GM12878 (cell line): ENCODE data around the gene RFXAP. TPM values are rescaled to one million over a fixed set of nuclear protein-coding genes. Genes with fewer than 3 reads are reported as not detected.

ENCODE experiments used
- ATAC-seq: fragments of 200-7000 bp; cut with Tn5 transposase; 3 replicates; pipeline ENCODE4 v1.9.1; 2020; ENCODE audit warnings: mild to moderate bottlenecking, moderate library complexity
- BruUV-seq: library from RNA; stranded (reverse); fragments of 400-500 nt; replicated peaks from 2 replicates; lab custom pipeline; 2021; lab: Mats Ljungman, UMichigan
- CTCF ChIA-PET: fragments of 300-600 bp; sonication (Branson Sonifier 250); formaldehyde crosslinking; extraction: SDS; loops from one replicate; lab custom pipeline; 2021; ENCODE audit warnings: inconsistent platforms; lab: Yijun Ruan, JAX
- POLR2A ChIA-PET: fragments of 350-600 bp; formaldehyde crosslinking; extraction: SDS; loops from one replicate; lab custom pipeline; 2021; ENCODE audit warnings: inconsistent platforms; lab: Charles Lee
- RAD21 ChIA-PET: fragments of 300-600 bp; sonication (Branson Sonifier 250); formaldehyde crosslinking; loops from one replicate; lab custom pipeline; 2023; ENCODE audit warnings: antibody characterized with exemption; ENCODE audit not compliant: unreplicated experiment; lab: Charles Lee
- SMC1A ChIA-PET: fragments of 300-600 bp; sonication (Branson Sonifier 250); formaldehyde crosslinking; loops from one replicate; lab custom pipeline; 2023; ENCODE audit not compliant: unreplicated experiment, uncharacterized antibody; lab: Charles Lee
- DNase-seq: peaks from one replicate; pipeline ENCODE4 v3.0.0-alpha.2; 2011; ENCODE audit warnings: low read depth, low spot score
- FAIRE-seq: peaks from 3 replicates; lab custom pipeline; 2011; peaks lifted over from hg19 to GRCh38; lab: Jason Lieb, UNC
- H2AFZ ChIP-seq: 2 replicates; pipeline ENCODE4 v1.6.0; 2011; ENCODE audit warnings: low read depth, low read length, control low read depth; ENCODE audit not compliant: control insufficient read depth
- H3K27ac ChIP-seq: 2 replicates; pipeline ENCODE4 v1.5.1; 2011; ENCODE audit warnings: control low read depth; ENCODE audit not compliant: control insufficient read depth, insufficient read depth
- H3K27me3 ChIP-seq, 2 experiments: replicated peaks in 1 of 2; 2 replicates each; pipeline versions ENCODE4 v1.6.0 to v1.6.1; 2011; ENCODE audit warnings: low read length in 1 of 2; ENCODE audit not compliant: control insufficient read depth in 2 of 2, insufficient read depth in 2 of 2
- H3K36me3 ChIP-seq, 2 experiments: 2 replicates each; pipeline ENCODE4 v1.5.1; 2011; ENCODE audit warnings: low read length in 1 of 2; ENCODE audit not compliant: control insufficient read depth in 2 of 2, insufficient read depth in 2 of 2
- H3K4me1 ChIP-seq: 2 replicates; pipeline ENCODE4 v1.6.1; 2011; ENCODE audit warnings: mild to moderate bottlenecking, low read length, moderate library complexity, mixed read lengths; ENCODE audit not compliant: control insufficient read depth, insufficient read depth
- H3K4me2 ChIP-seq: 2 replicates; pipeline ENCODE4 v1.6.0; 2011; ENCODE audit warnings: control low read depth; ENCODE audit not compliant: control insufficient read depth, insufficient read depth
- H3K4me3 ChIP-seq: fragments of 200-600 bp; sonication (generic); 2 replicates; pipeline ENCODE4 v1.5.1; 2016
- H3K79me2 ChIP-seq: 2 replicates; pipeline ENCODE4 v1.6.0; 2011; ENCODE audit warnings: low read length; ENCODE audit not compliant: control insufficient read depth, insufficient read depth
- H3K9ac ChIP-seq: 2 replicates; pipeline ENCODE4 v1.8.0; 2011; ENCODE audit warnings: low read length, control low read depth, mixed read lengths; ENCODE audit not compliant: control insufficient read depth, insufficient read depth
- H3K9me3 ChIP-seq: replicated peaks from 3 replicates; pipeline ENCODE4 v1.5.1; 2011; ENCODE audit warnings: mild to moderate bottlenecking, low read length; ENCODE audit not compliant: control insufficient read depth, insufficient read depth
- H4K20me1 ChIP-seq: 2 replicates; pipeline ENCODE4 v1.6.0; 2011; ENCODE audit not compliant: control insufficient read depth, insufficient read depth
- DPF2 ChIP-seq: fragments of 450-650 bp; IDR thresholded peaks from 2 replicates; pipeline ENCODE4 v1.6.1; 2017; ENCODE audit warnings: mild to moderate bottlenecking
- GABPA ChIP-seq: IDR thresholded peaks from 2 replicates; pipeline ENCODE4 v1.6.1; 2014; ENCODE audit warnings: antibody characterized with exemption, low read depth, mild to moderate bottlenecking, inconsistent platforms
- IKZF2 ChIP-seq, 2 experiments: fragments of 450-650 bp; IDR thresholded peaks; 2 replicates each; pipeline ENCODE4 v1.6.1; 2017; ENCODE audit warnings: mild to moderate bottlenecking in 2 of 2, moderate library complexity in 2 of 2
- NRF1 ChIP-seq: conservative IDR thresholded peaks from 2 replicates; pipeline ENCODE4 v1.6.1; 2011; ENCODE audit warnings: mild to moderate bottlenecking, low read depth, low read length, improper control_type of control experiment
- POLR2A ChIP-seq: IDR thresholded peaks from 2 replicates; pipeline ENCODE4 v1.6.1; 2011; ENCODE audit warnings: low read depth, mild to moderate bottlenecking, low read length
- RCOR1 ChIP-seq: conservative IDR thresholded peaks from 2 replicates; pipeline ENCODE4 v1.6.1; 2012; ENCODE audit warnings: low read depth, low read length, improper control_type of control experiment
- RELB ChIP-seq: fragments of 450-650 bp; IDR thresholded peaks from 2 replicates; pipeline ENCODE4 v1.6.1; 2017; ENCODE audit warnings: low read depth, mild to moderate bottlenecking, moderate library complexity
- SRF ChIP-seq, 2 experiments: IDR thresholded peaks; 2 replicates each; pipeline ENCODE4 v1.6.1; 2011; ENCODE audit warnings: low read depth in 2 of 2, low read length in 2 of 2, mild to moderate bottlenecking in 1 of 2, moderate library complexity in 1 of 2
- SUZ12 ChIP-seq: fragments of 200-600 bp; sonication (generic); IDR thresholded peaks from one replicate; pipeline ENCODE4 v1.6.1; 2018; ENCODE audit warnings: antibody characterized with exemption, mild to moderate bottlenecking; ENCODE audit not compliant: unreplicated experiment
- USF1 ChIP-seq: IDR thresholded peaks from 2 replicates; pipeline ENCODE4 v1.6.1; 2011; ENCODE audit warnings: borderline replicate concordance, low read depth, mild to moderate bottlenecking, moderate library complexity, mixed read lengths, low read length; ENCODE audit not compliant: insufficient read depth; ENCODE audit errors: extremely low read length
- ZBED1 ChIP-seq: IDR thresholded peaks from 2 replicates; pipeline ENCODE4 v1.6.1; 2016; ENCODE audit warnings: borderline replicate concordance
- WGBS: methylation state at CpG from one replicate; pipeline ENCODE4 v1.1.6; 2016; ENCODE audit warnings: low lambda C conversion rate; ENCODE audit not compliant: insufficient replicate concordance, insufficient coverage; ENCODE audit errors: missing lambda C conversion rate; 5-methylcytosine and 5-hydroxymethylcytosine counted together
- in situ Hi-C: fragments of 300-500 bp; cut with MboI; formaldehyde crosslinking; loops from 9 replicates; pipeline ENCODE4 v1.14.3; 2018; ENCODE audit warnings: mixed read lengths
- intact Hi-C: fragments of 100-400 bp; cut with micrococcal nuclease; formaldehyde crosslinking; loops from one replicate; pipeline ENCODE4 v1.14.2; 2022; ENCODE audit not compliant: unreplicated experiment
- polyA plus RNA-seq, 11 experiments: library from polyadenylated mRNA; depleted of rRNA in 4 of 11; unstranded in 6 of 11; stranded (reverse) in 5 of 11; fragments of >200 nt; fragmentation: Nextera tagmentation in 4 of 11; fragmentation: Illumina TruSeq in 1 of 11; extraction: Ambion mirVana in 4 of 11; extraction: Trizol in 1 of 11; gene quantifications; 1 replicate in 1 of 11; 2 replicates in 10 of 11; pipeline versions ENCODE4 v1.2.1 to v1.2.3, GENCODE V29; 2011 to 2016; ENCODE audit warnings: inconsistent platforms in 2 of 11, missing spikeins in 2 of 11, low read depth in 1 of 11
- total RNA-seq, 4 experiments: library from RNA; depleted of rRNA in 3 of 4; stranded (reverse); fragments of >200 nt in 3 of 4; fragmentation: Illumina TruSeq in 1 of 4; extraction: Trizol in 1 of 4; gene quantifications; 2 replicates each; pipeline versions ENCODE4 v1.2.1 to v1.2.3, GENCODE V29; 2013 to 2021

The RFXAP gene
- total and polyA plus RNA-seq, 10 of the 15 experiments (the other 5 are each of a cell fraction or from before 2014, with no cell fraction given), result 3.4 to 13.3 (median 7.7) TPM

- TF ChIP-seq USF1, result no peak
- no peak for TF ChIP-seq SUZ12
- no peak for TF ChIP-seq GABPA
- no peak for TF ChIP-seq DPF2
- no peak for TF ChIP-seq RCOR1
- no peak for TF ChIP-seq RELB
- no peak for TF ChIP-seq POLR2A
- no peak for TF ChIP-seq ZBED1
Observed at GRCh38 chr13:36837354-36838092, 18.5 kb downstream of the RFXAP start (continued).

GRCh38 chr13:36839281-36839680, 20.3 kb downstream of the RFXAP start:
- H3K27ac ChIP-seq, result no peak overlapping the region
- TF ChIP-seq NRF1 (no peak), IKZF2 (IDR thresholded peaks at IDR 0.05) (no peak), SRF (IDR thresholded peaks at IDR 0.05; ENCODE audit: low read depth in 2 of 2, low read length in 2 of 2) (0 out of 4 replicates have a peak, but pooled peaks of 1 of the 2 experiments have one; percentile 13)
- H3K4me3 ChIP-seq, result no peak overlapping the region
- no peak for FAIRE-seq
- no peak overlapping the region for H3K9ac ChIP-seq
- no peaks in the 10 kb centered on the region for H3K4me1 ChIP-seq
- ChIA-PET SMC1A (no interaction called here), RAD21 (no interaction called here), CTCF (interaction anchor here (3.0 kb wide), 1 partner anchor 10 kb away, joined by 10 read pairs; no protein-coding TSS in a partner anchor), POLR2A (no interaction called here)
- no peaks in the 10 kb centered on the region for H3K79me2 ChIP-seq
- intact Hi-C loops (no loop called here), in situ Hi-C loops (no loop called here)
- no peak for ATAC-seq
- no peaks in the 10 kb centered on the region; a peak in 1 of 4 replicates for H3K36me3 ChIP-seq
- H3K27me3 ChIP-seq, result no peaks in the 10 kb centered on the region
- no peak overlapping the region for H2AFZ ChIP-seq
- WGBS, result 56% methylated on average over 3 of the region's 3 CpGs
- no peaks in the 10 kb centered on the region for H4K20me1 ChIP-seq
- DNase-seq, result no peak
- H3K9me3 ChIP-seq, result no peaks in the 10 kb centered on the region
- H3K4me2 ChIP-seq, result no peak overlapping the region
- BruUV-seq, result no TSS peak
